Measurements from ENCODE around the gene C18orf32.

DNA sequence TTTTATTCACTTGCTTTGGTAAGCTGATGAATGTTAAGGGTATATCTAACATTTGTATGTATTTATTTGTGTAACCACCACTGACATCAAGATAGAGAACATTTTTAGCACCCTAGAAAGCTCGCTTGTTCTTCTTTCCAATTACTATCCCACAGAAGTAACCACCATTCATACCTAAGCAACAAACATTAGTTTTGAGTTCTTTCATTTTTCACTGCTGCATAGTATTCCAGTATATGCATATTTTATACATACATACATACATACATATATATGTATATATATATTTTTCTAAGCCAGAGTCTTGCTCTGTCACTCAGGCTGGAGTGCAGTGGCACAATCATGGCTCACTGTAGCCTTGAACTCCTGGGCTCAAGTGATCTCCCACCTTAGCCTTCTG is 15.5 kb downstream of the C18orf32 start:
- TF ChIP-seq, protein P1, sequence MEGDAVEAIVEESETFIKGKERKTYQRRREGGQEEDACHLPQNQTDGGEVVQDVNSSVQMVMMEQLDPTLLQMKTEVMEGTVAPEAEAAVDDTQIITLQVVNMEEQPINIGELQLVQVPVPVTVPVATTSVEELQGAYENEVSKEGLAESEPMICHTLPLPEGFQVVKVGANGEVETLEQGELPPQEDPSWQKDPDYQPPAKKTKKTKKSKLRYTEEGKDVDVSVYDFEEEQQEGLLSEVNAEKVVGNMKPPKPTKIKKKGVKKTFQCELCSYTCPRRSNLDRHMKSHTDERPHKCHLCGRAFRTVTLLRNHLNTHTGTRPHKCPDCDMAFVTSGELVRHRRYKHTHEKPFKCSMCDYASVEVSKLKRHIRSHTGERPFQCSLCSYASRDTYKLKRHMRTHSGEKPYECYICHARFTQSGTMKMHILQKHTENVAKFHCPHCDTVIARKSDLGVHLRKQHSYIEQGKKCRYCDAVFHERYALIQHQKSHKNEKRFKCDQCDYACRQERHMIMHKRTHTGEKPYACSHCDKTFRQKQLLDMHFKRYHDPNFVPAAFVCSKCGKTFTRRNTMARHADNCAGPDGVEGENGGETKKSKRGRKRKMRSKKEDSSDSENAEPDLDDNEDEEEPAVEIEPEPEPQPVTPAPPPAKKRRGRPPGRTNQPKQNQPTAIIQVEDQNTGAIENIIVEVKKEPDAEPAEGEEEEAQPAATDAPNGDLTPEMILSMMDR (IDR thresholded peaks at IDR 0.05) = no peak
- TF ChIP-seq POLR2AphosphoS5 (IDR thresholded peaks at IDR 0.05) = no peak
- TF ChIP-seq POLR2A (IDR thresholded peaks at IDR 0.05) = no peak
